Stomach smooth muscle (tissue), 2 donors: ENCODE data around the gene TIMELESS.
A peak's percentile ranks its signal among the peaks of the same experiment; 100 is the strongest.
"Not testable (repeated sequence)": the region's sequence is repeated elsewhere in the genome, so short reads cannot be mapped to it uniquely, and the experiment has no call there.

Source experiments
- H3K27ac ChIP-seq: one replicate; pipeline ENCODE4 v1.7.0; 2013; ENCODE audit warnings: mild to moderate bottlenecking, low read length, inconsistent platforms
- H3K27me3 ChIP-seq, 2 donors: one replicate each; pipeline ENCODE4 v1.7.0; 2013; ENCODE audit warnings: low read length in 2 of 2; ENCODE audit not compliant: insufficient read depth in 2 of 2, control insufficient read depth in 1 of 2
- H3K36me3 ChIP-seq, 2 donors: one replicate each; pipeline ENCODE4 v1.7.0; 2013; ENCODE audit warnings: low read length in 2 of 2; ENCODE audit not compliant: control insufficient read depth in 2 of 2, insufficient read depth in 2 of 2
- H3K4me1 ChIP-seq: one replicate; pipeline ENCODE4 v1.7.0; 2013; ENCODE audit warnings: low read length; ENCODE audit not compliant: control insufficient read depth, insufficient read depth
- H3K4me3 ChIP-seq, 2 donors: one replicate each; pipeline ENCODE4 v1.7.0; 2013; ENCODE audit warnings: low read length in 2 of 2
- H3K9ac ChIP-seq, 2 donors: one replicate each; pipeline ENCODE4 v1.7.0; 2013; ENCODE audit warnings: low read length in 2 of 2, mild to moderate bottlenecking in 1 of 2
- H3K9me3 ChIP-seq, 2 donors: one replicate each; pipeline ENCODE4 v1.7.0; 2013; ENCODE audit warnings: low read length in 2 of 2; ENCODE audit not compliant: control insufficient read depth in 2 of 2
- donor health status: healthy.
- donor health status: Pancreatic carcinoma.

The TIMELESS gene

GRCh38 chr12:56461235-56462159 is 12.3 kb upstream of the TIMELESS start:
- H3K4me1 ChIP-seq, result peaks cover 3% of the 10 kb centered on the region
- H3K36me3 ChIP-seq, result no peaks in the 10 kb centered on the region
- no peak overlapping the region for H3K4me3 ChIP-seq
- no peaks in the 10 kb centered on the region for H3K27me3 ChIP-seq
- no peak overlapping the region for H3K27ac ChIP-seq
- H3K9ac ChIP-seq, result no peak overlapping the region
- no peaks in the 10 kb centered on the region for H3K9me3 ChIP-seq

DNA sequence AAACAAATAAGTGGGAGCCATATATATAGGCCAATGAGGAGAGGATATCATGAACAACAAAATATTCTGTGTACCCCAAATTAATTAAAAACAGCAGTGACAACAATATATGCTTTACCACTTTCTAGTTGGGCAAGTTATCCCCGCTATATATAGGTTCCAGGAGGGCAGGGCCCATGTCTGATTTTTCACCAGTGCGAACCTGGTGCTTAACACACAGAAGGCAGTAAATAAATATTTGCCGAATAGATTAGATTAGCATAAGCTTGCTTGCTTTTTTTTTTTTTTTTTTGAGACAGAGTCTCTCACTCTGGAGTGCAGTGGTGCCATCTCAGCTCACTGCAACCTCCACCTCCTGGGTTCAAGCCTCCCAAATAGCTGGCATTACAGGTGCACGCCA is 8.6 kb upstream of the TIMELESS start:
- no peak overlapping the region for H3K27ac ChIP-seq
- no peaks in the 10 kb centered on the region for H3K9me3 ChIP-seq
- H3K36me3 ChIP-seq, result no peaks in the 10 kb centered on the region
- H3K4me3 ChIP-seq, result no peak overlapping the region
- H3K27me3 ChIP-seq, result no peaks in the 10 kb centered on the region
- no peaks in the 10 kb centered on the region for H3K4me1 ChIP-seq
- H3K9ac ChIP-seq, result no peak overlapping the region

DNA sequence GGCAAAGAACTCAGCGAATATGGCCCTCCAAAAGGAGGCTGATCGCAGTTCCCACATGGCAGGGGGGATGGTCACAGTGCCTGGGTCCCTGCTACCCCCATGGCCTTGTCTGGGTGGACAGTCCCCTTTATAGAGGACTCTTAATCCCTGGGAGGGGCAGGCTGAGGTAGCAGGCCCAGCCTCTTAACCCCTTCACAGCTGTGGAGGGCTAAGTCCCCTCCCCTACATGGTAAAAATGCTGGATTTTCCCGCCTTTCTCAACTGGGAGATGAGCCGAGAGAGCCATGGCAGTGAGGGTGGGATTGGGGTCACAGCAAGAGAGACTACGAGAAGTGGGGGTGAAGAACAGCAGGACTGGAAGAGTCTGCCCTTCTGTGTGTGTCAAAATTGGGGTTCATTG is 5.3 kb upstream of the TIMELESS start, which contains the start of gene MIP:
Gene MIP (minus strand): TSS at position 101 of the 400 bp plus-strand sequence. CDS start 44 bp downstream, at position 57.
- no peak within 1 kb of the TSS for H3K4me3 ChIP-seq
- H3K27ac ChIP-seq, result no peak within 1 kb of the TSS
- H3K9ac ChIP-seq, result no peak within 1 kb of the TSS
- H3K27me3 ChIP-seq, result no peaks in the 10 kb centered on the region
- H3K9me3 ChIP-seq, result no peaks in the 10 kb centered on the region
- no peaks in the 10 kb centered on the region for H3K36me3 ChIP-seq
- no peaks in the 10 kb centered on the region for H3K4me1 ChIP-seq

- H3K36me3 ChIP-seq, result no peaks in the 10 kb centered on the region
- H3K4me3 ChIP-seq, result no peak overlapping the region
- H3K27ac ChIP-seq, result no peak overlapping the region
- no peaks in the 10 kb centered on the region for H3K27me3 ChIP-seq
- no peaks in the 10 kb centered on the region for H3K9me3 ChIP-seq
- H3K9ac ChIP-seq, result no peak overlapping the region
- no peaks in the 10 kb centered on the region for H3K4me1 ChIP-seq
These were observed 1.9 kb upstream of the TIMELESS start for GRCh38 chr12:56451147-56451546.

GRCh38 chr12:56450241-56450640 is 1.0 kb upstream of the TIMELESS start:
- H3K4me3 ChIP-seq, result no peak overlapping the region
- H3K4me1 ChIP-seq, result no peaks in the 10 kb centered on the region
- H3K27me3 ChIP-seq, result no peaks in the 10 kb centered on the region
- H3K9me3 ChIP-seq, result no peaks in the 10 kb centered on the region
- H3K9ac ChIP-seq, result no peak overlapping the region
- no peaks in the 10 kb centered on the region for H3K36me3 ChIP-seq
- no peak overlapping the region for H3K27ac ChIP-seq

- H3K27ac ChIP-seq, result peak overlapping the region; percentile 85
- H3K27me3 ChIP-seq, result no peaks in the 10 kb centered on the region
- H3K4me1 ChIP-seq, result no peaks in the 10 kb centered on the region
- H3K9ac ChIP-seq, result peak overlapping the region; percentile 66 to 80
- no peaks in the 10 kb centered on the region for H3K36me3 ChIP-seq
- peak overlapping the region; percentile 79 to 83 for H3K4me3 ChIP-seq
- H3K9me3 ChIP-seq, result no peaks in the 10 kb centered on the region
These were observed 377 bp upstream of the TIMELESS start for GRCh38 chr12:56449622-56449984.

- H3K27ac ChIP-seq, H3K4me3 ChIP-seq, H3K4me1 ChIP-seq, H3K36me3 ChIP-seq, H3K9me3 ChIP-seq, H3K27me3 ChIP-seq, H3K9ac ChIP-seq: not testable (repeated sequence)
These were observed 6.0 kb downstream of the TIMELESS start for GRCh38 chr12:56443208-56443607.

DNA sequence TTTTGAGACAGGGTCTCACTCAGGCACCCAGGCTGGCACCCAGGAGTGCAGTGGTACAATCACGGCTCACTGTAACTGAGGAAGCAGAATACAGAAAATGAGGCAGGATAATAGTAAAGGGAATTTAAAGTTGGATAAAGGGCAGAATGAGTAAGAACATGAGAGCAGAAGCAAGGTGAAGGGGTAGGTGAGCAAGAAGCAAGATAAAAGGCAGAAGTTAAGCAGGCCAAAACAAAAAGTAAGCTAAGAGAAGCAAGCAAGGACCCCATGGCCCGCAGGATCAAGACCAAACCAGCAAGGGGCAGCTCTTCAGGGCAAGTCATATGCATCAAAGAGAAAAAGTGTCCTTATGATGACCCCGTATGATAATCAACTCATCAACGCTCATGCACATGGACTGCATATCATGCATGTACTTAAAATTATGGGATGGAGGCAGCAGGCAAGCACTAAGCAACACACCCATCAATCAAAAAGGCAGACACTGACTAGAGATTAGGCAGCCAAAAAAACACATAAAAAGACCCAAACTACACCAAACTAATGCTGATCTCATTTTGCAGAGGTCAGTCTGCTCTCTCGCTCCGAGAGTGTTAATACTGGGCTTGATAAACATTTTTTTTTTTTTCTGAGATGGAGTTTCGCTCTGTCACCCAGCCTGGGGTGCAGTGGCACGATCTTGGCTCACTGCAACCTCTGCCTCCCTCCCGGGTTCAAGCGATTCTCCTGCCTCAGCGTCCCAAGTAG is 11.6 kb downstream of the TIMELESS start:
- no peaks in the 10 kb centered on the region for H3K36me3 ChIP-seq
- H3K27ac ChIP-seq, result no peak overlapping the region
- no peak overlapping the region for H3K4me3 ChIP-seq
- H3K4me1 ChIP-seq, result no peaks in the 10 kb centered on the region
- H3K9ac ChIP-seq, result no peak overlapping the region
- H3K9me3 ChIP-seq, result no peaks in the 10 kb centered on the region
- no peaks in the 10 kb centered on the region for H3K27me3 ChIP-seq

- Histone ChIP-seq H3K4me3 (no peak overlapping the region), H3K36me3 (no peaks in the 10 kb centered on the region), H3K9ac (no peak overlapping the region), H3K4me1 (no peaks in the 10 kb centered on the region), H3K9me3 (no peaks in the 10 kb centered on the region), H3K27me3 (no peaks in the 10 kb centered on the region), H3K27ac (no peak overlapping the region)
These were observed 14.4 kb downstream of the TIMELESS start for GRCh38 chr12:56434828-56435227.

DNA sequence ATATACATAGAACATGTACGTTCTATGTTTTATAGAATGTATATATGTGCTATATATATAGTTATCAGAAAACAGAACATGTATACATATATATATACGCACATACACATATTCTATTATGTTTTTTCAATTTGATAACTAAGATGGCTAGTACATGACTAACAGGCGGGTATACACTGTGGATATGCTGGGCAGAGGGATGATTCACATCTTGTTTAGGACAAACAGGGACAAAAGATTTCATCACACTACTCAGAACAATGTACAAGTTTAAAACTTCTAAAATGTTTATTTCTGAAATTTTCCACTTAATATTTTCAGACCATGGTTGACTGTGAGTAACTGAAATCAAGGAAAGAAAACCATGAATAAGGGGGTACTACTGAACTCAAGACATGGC is 17.4 kb downstream of the TIMELESS start:
- Histone ChIP-seq H3K9ac (no peak overlapping the region), H3K4me1 (no peaks in the 10 kb centered on the region), H3K4me3 (no peak overlapping the region), H3K27ac (no peak overlapping the region), H3K36me3 (no peaks in the 10 kb centered on the region), H3K27me3 (no peaks in the 10 kb centered on the region), H3K9me3 (no peaks in the 10 kb centered on the region)

DNA sequence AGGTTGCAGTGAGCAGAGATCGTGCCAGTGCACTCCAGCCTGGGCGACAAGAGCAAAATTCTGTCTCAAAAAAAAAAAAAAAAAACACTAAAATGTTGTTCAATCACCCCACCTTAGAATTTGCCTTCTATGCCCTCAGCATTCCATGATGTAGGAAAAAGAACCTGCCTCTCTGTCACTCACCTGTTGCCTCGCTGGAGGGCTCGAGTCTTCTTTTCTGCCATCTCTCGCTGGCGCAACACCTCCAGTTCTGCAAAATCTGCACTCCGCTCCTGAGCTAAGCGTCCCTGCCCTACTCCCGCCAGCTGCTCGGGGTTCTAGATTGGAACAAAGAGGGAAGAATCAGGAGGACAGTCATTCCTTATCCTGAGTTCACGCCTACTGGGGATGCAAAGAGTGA is 17.9 kb downstream of the TIMELESS start:
- Histone ChIP-seq H3K27ac (no peak overlapping the region), H3K36me3 (no peaks in the 10 kb centered on the region), H3K9me3 (no peaks in the 10 kb centered on the region), H3K4me3 (no peak overlapping the region), H3K4me1 (no peaks in the 10 kb centered on the region), H3K9ac (no peak overlapping the region), H3K27me3 (no peaks in the 10 kb centered on the region)
